Keratinocyte (primary cell): ENCODE measurements around the gene STN1. TPM values are rescaled to one million over a fixed set of nuclear protein-coding genes. Genes with fewer than 3 reads are reported as not detected.

ENCODE experiments used
- DNase-seq: peaks from one replicate; pipeline ENCODE4 v3.0.0-alpha.2; 2011; ENCODE audit warnings: low read depth, missing footprints, low spot score
- FAIRE-seq: peaks from 2 replicates; lab custom pipeline; 2011; peaks lifted over from hg19 to GRCh38; lab: Jason Lieb, UNC
- H2AFZ ChIP-seq: 2 replicates; pipeline ENCODE4 v1.6.0; 2012; ENCODE audit warnings: low read length, control low read depth, inconsistent platforms; ENCODE audit not compliant: control insufficient read depth
- H3K27ac ChIP-seq: 2 replicates; pipeline ENCODE4 v1.5.1; 2011; ENCODE audit warnings: low read length; ENCODE audit not compliant: control insufficient read depth, insufficient read depth
- H3K27me3 ChIP-seq: 3 replicates; pipeline ENCODE4 v1.6.0; 2011; ENCODE audit warnings: low read length; ENCODE audit not compliant: control insufficient read depth, insufficient read depth; ENCODE audit errors: extremely low read depth
- H3K36me3 ChIP-seq, 2 experiments: 2 replicates in 1 of 2; 3 replicates in 1 of 2; pipeline ENCODE4 v1.5.1; 2011; ENCODE audit warnings: low read length in 2 of 2, mild to moderate bottlenecking in 1 of 2; ENCODE audit not compliant: control insufficient read depth in 2 of 2, insufficient read depth in 2 of 2; ENCODE audit errors: extremely low read depth in 1 of 2
- H3K4me1 ChIP-seq: 3 replicates; pipeline ENCODE4 v1.5.1; 2011; ENCODE audit warnings: low read length; ENCODE audit not compliant: control insufficient read depth, insufficient read depth; ENCODE audit errors: extremely low read depth
- H3K4me2 ChIP-seq: 3 replicates; pipeline ENCODE4 v1.6.0; 2011; ENCODE audit warnings: low read depth, low read length; ENCODE audit not compliant: control insufficient read depth, insufficient read depth; ENCODE audit errors: extremely low read depth
- H3K4me3 ChIP-seq, 3 experiments: fragments of 200-600 bp in 1 of 3; sonication (generic) in 1 of 3; 2 replicates in 2 of 3; 3 replicates in 1 of 3; pipeline ENCODE4 v1.5.1; 2011 to 2016; ENCODE audit warnings: low read length in 3 of 3, mild to moderate bottlenecking in 3 of 3, control low read depth in 2 of 3, inconsistent platforms in 1 of 3, low read depth in 1 of 3, mixed read lengths in 1 of 3, mixed run types in 1 of 3, moderate library complexity in 1 of 3; ENCODE audit not compliant: control insufficient read depth in 2 of 3, insufficient read depth in 2 of 3; ENCODE audit errors: extremely low read depth in 1 of 3
- H3K79me2 ChIP-seq: 2 replicates; pipeline ENCODE4 v1.6.0; 2012; ENCODE audit warnings: low read length; ENCODE audit not compliant: control insufficient read depth, insufficient read depth
- H3K9ac ChIP-seq: 3 replicates; pipeline ENCODE4 v1.6.0; 2011; ENCODE audit warnings: low read length; ENCODE audit not compliant: control insufficient read depth, insufficient read depth; ENCODE audit errors: extremely low read depth
- H3K9me1 ChIP-seq: 3 replicates; pipeline ENCODE4 v1.6.0; 2011; ENCODE audit warnings: low read length; ENCODE audit not compliant: control insufficient read depth, insufficient read depth; ENCODE audit errors: extremely low read depth
- H3K9me3 ChIP-seq: 2 replicates; pipeline ENCODE4 v1.5.1; 2012; ENCODE audit warnings: low read depth, low read length; ENCODE audit not compliant: control insufficient read depth
- H4K20me1 ChIP-seq: 3 replicates; pipeline ENCODE4 v1.6.0; 2011; ENCODE audit warnings: low read length; ENCODE audit not compliant: control insufficient read depth, insufficient read depth; ENCODE audit errors: extremely low read depth
- EZH2 ChIP-seq: IDR thresholded peaks from one replicate; pipeline ENCODE4 v1.6.1; 2012; ENCODE audit warnings: inconsistent platforms, mild to moderate bottlenecking, low read length, moderate library complexity
- dilution Hi-C: fragments of 300-500 bp; cut with MboI; formaldehyde crosslinking; loops from one replicate; pipeline ENCODE4 v1.7.0; 2020; ENCODE audit warnings: low sequenced_read_pairs; ENCODE audit not compliant: extremely low pct_ligation_motif_present
- polyA plus RNA-seq, 5 experiments: library from polyadenylated mRNA; depleted of rRNA in 3 of 5; stranded (reverse) in 3 of 5; stranded (forward) in 1 of 5; unstranded in 1 of 5; fragments of >200 nt; gene quantifications; 1 replicate in 1 of 5; 2 replicates in 3 of 5; 3 replicates in 1 of 5; pipeline versions ENCODE4 v1.2.1 to v1.2.3, GENCODE V29; 2011 to 2012; ENCODE audit warnings: missing spikeins in 2 of 5, low read depth in 1 of 5, low replicate concordance in 1 of 5
- TF ChIP-seq, protein P1 (sequence below), 3 experiments: IDR thresholded peaks in 1 of 3; conservative IDR thresholded peaks in 1 of 3; optimal IDR thresholded peaks in 1 of 3; 2 replicates in 2 of 3; 3 replicates in 1 of 3; pipeline versions ENCODE3 to v1.5.1; 2011; ENCODE audit warnings: low read length in 3 of 3, mild to moderate bottlenecking in 3 of 3, moderate library complexity in 2 of 3, control low read depth in 1 of 3, inconsistent platforms in 1 of 3; ENCODE audit not compliant: insufficient read depth in 2 of 3; ENCODE audit errors: extremely low read depth in 1 of 3

STN1 gene
- polyA plus RNA-seq, 1 donor (not counting 4 experiments of a cell fraction or from before 2014, with no cell fraction given) = 29.0 TPM

DNA sequence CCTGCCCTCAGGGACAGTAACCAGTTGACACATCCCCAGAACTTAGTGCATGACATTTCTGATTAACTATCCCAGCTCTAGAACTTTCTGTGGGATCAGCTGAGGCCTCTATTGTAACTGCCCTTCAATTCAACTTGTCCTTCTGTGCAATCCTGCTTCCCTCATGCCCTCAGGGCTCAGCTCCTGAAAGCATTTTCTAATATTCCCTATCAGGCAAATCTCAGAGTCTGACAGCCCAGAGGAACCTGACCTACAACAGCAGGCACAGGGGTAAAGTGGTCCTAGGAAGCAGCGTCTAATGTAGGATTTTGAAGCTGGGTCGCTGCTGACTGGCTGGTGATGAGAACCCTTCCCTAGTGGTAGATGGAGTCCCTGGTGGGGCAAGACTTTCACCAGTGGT lies 13.6 kb upstream of the STN1 start:
- Histone ChIP-seq H2AFZ (no peak overlapping the region), H3K4me2 (peak overlapping the region; percentile 1), H4K20me1 (no peaks in the 10 kb centered on the region), H3K27me3 (no peaks in the 10 kb centered on the region), H3K9me1 (peaks cover 2% of the 10 kb centered on the region), H3K4me1 (peaks cover 9% of the 10 kb centered on the region), H3K79me2 (no peaks in the 10 kb centered on the region), H3K36me3 (no peaks in the 10 kb centered on the region), H3K9ac (no peak overlapping the region), H3K27ac (no peak overlapping the region), H3K9me3 (no peaks in the 10 kb centered on the region), H3K4me3 (no peak overlapping the region)
- DNase-seq (no peak), FAIRE-seq (peak; percentile 34)
- TF ChIP-seq, protein P1, sequence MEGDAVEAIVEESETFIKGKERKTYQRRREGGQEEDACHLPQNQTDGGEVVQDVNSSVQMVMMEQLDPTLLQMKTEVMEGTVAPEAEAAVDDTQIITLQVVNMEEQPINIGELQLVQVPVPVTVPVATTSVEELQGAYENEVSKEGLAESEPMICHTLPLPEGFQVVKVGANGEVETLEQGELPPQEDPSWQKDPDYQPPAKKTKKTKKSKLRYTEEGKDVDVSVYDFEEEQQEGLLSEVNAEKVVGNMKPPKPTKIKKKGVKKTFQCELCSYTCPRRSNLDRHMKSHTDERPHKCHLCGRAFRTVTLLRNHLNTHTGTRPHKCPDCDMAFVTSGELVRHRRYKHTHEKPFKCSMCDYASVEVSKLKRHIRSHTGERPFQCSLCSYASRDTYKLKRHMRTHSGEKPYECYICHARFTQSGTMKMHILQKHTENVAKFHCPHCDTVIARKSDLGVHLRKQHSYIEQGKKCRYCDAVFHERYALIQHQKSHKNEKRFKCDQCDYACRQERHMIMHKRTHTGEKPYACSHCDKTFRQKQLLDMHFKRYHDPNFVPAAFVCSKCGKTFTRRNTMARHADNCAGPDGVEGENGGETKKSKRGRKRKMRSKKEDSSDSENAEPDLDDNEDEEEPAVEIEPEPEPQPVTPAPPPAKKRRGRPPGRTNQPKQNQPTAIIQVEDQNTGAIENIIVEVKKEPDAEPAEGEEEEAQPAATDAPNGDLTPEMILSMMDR (optimal IDR thresholded peaks at IDR 0.05 in 1 of 3, IDR thresholded peaks at IDR 0.05 in 1 of 3, conservative IDR thresholded peaks at IDR 0.05 in 1 of 3; ENCODE audit: extremely low read depth in 1 of 3, insufficient read depth in 2 of 3, low read length in 3 of 3) = no peak
- no peak for TF ChIP-seq EZH2
- dilution Hi-C loops = no loop called here

DNA sequence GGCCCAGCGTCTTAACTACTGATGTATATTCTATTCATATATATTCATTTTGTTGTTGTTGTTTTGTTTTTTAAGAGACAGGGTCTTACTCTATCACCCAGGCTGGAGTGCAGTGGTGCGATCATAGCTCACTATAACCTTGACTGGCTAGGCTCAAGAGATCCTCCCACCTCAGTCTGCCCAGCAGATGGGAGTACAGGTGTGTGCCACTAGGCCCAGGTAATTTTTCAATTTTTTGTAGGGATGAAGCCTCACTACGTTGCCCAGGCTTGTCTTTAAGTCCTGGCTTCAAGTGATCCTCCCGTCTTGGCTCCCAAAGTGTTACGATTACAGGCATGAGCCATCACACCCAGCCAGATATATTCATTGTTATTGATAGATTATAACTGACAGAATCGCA lies 12.9 kb upstream of the STN1 start:
- peak overlapping the region; percentile 1 for H3K4me2 ChIP-seq
- H3K79me2 ChIP-seq = no peaks in the 10 kb centered on the region
- dilution Hi-C loops = no loop called here
- TF ChIP-seq EZH2 = no peak
- TF ChIP-seq, protein P1 (optimal IDR thresholded peaks at IDR 0.05 in 1 of 3, IDR thresholded peaks at IDR 0.05 in 1 of 3, conservative IDR thresholded peaks at IDR 0.05 in 1 of 3; ENCODE audit: extremely low read depth in 1 of 3, insufficient read depth in 2 of 3, low read length in 3 of 3) = peak in 2 of 3 experiments; percentile 27 to 60
- no peak overlapping the region for H3K9ac ChIP-seq
- no peaks in the 10 kb centered on the region for H3K27me3 ChIP-seq
- peak; percentile 62 for FAIRE-seq
- no peaks in the 10 kb centered on the region for H3K36me3 ChIP-seq
- H3K9me1 ChIP-seq = peaks cover 2% of the 10 kb centered on the region
- peak overlapping the region; percentile 32 for H2AFZ ChIP-seq
- H3K27ac ChIP-seq = no peak overlapping the region
- H3K4me3 ChIP-seq = no peak overlapping the region
- H3K4me1 ChIP-seq = peaks cover 9% of the 10 kb centered on the region
- DNase-seq = no peak
- H4K20me1 ChIP-seq = no peaks in the 10 kb centered on the region
- H3K9me3 ChIP-seq = no peaks in the 10 kb centered on the region
